IMR-90 (cell line): Measurements from ENCODE around the gene PRKN. TPM values are rescaled to one million over a fixed set of nuclear protein-coding genes. Genes with fewer than 3 reads are reported as not detected.

Experiments
- ATAC-seq: fragments of 200-7000 bp; cut with Tn5 transposase; 2 replicates; pipeline ENCODE4 v1.9.1; 2020; ENCODE audit warnings: low read depth, mild to moderate bottlenecking, moderate library complexity
- BruUV-seq: library from RNA; stranded (reverse); fragments of 400-500 nt; replicated peaks from 2 replicates; lab custom pipeline; 2021; lab: Mats Ljungman, UMichigan
- CTCF ChIA-PET: fragments of 300-600 bp; formaldehyde crosslinking; extraction: SDS; loops from one replicate; lab custom pipeline; 2021; ENCODE audit warnings: antibody characterized with exemption; lab: Yijun Ruan, JAX
- POLR2A ChIA-PET: fragments of 300-600 bp; sonication (Branson Sonifier 250); formaldehyde crosslinking; loops from one replicate; lab custom pipeline; 2022; ENCODE audit warnings: antibody characterized with exemption; ENCODE audit not compliant: unreplicated experiment; lab: Charles Lee
- DNase-seq: peaks from one replicate; pipeline ENCODE4 v3.0.0; 2013
- H2AFZ ChIP-seq: replicated peaks from 2 replicates; pipeline ENCODE3; 2013; ENCODE audit warnings: low read length, mild to moderate bottlenecking; ENCODE audit not compliant: poor library complexity
- H2AK5ac ChIP-seq: 2 replicates; pipeline ENCODE4 v1.6.1; 2013; ENCODE audit warnings: low read depth, low read length, inconsistent platforms
- H2AK9ac ChIP-seq: replicated peaks from 2 replicates; pipeline ENCODE3; 2013; ENCODE audit warnings: mild to moderate bottlenecking, low read depth, low read length, moderate library complexity; ENCODE audit not compliant: poor library complexity
- H2BK120ac ChIP-seq: 2 replicates; pipeline ENCODE4 v1.6.1; 2013; ENCODE audit warnings: low read depth, low read length, inconsistent platforms
- H2BK15ac ChIP-seq: 3 replicates; pipeline ENCODE4 v1.6.1; 2013; ENCODE audit warnings: low read depth, low read length, inconsistent platforms
- H2BK20ac ChIP-seq: 2 replicates; pipeline ENCODE4 v1.6.1; 2013; ENCODE audit warnings: low read depth, mild to moderate bottlenecking, inconsistent platforms, low read length, moderate library complexity
- H2BK5ac ChIP-seq: 2 replicates; pipeline ENCODE4 v1.6.1; 2013; ENCODE audit warnings: mild to moderate bottlenecking, low read depth, low read length, inconsistent platforms; ENCODE audit not compliant: poor library complexity, severe bottlenecking
- H3K14ac ChIP-seq: replicated peaks from 2 replicates; pipeline ENCODE4 v1.6.1; 2013; ENCODE audit warnings: low read depth, low read length, inconsistent platforms
- H3K18ac ChIP-seq: 2 replicates; pipeline ENCODE4 v1.6.1; 2013; ENCODE audit warnings: low read depth, low read length, control low read depth
- H3K23ac ChIP-seq: 2 replicates; pipeline ENCODE4 v1.6.1; 2013; ENCODE audit warnings: low read depth, low read length, inconsistent platforms
- H3K27ac ChIP-seq: 2 replicates; pipeline ENCODE4 v1.5.1; 2013; ENCODE audit warnings: mild to moderate bottlenecking, control low read depth, low read length; ENCODE audit not compliant: insufficient read depth
- H3K27me3 ChIP-seq: 2 replicates; pipeline ENCODE4 v1.6.1; 2013; ENCODE audit warnings: low read length; ENCODE audit not compliant: control insufficient read depth, insufficient read depth
- H3K36me3 ChIP-seq: 2 replicates; pipeline ENCODE4 v1.6.1; 2013; ENCODE audit warnings: low read length, mixed read lengths; ENCODE audit not compliant: control insufficient read depth, insufficient read depth
- H3K4ac ChIP-seq: 2 replicates; pipeline ENCODE4 v1.6.1; 2013; ENCODE audit warnings: low read depth, low read length, inconsistent platforms
- H3K4me1 ChIP-seq: 2 replicates; pipeline ENCODE4 v1.6.1; 2013; ENCODE audit warnings: low read length, mixed read lengths; ENCODE audit not compliant: control insufficient read depth, insufficient read depth
- H3K4me2 ChIP-seq: 2 replicates; pipeline ENCODE4 v1.6.1; 2013; ENCODE audit warnings: low read depth, mild to moderate bottlenecking, control low read depth, low read length, moderate library complexity
- H3K4me3 ChIP-seq: 2 replicates; pipeline ENCODE4 v1.5.1; 2013; ENCODE audit warnings: low read depth, mild to moderate bottlenecking, control low read depth, low read length, moderate library complexity; ENCODE audit not compliant: insufficient read depth
- H3K56ac ChIP-seq: 2 replicates; pipeline ENCODE4 v1.6.1; 2013; ENCODE audit warnings: low read length, inconsistent platforms; ENCODE audit not compliant: insufficient read depth; ENCODE audit errors: extremely low read depth
- H3K79me1 ChIP-seq, 2 experiments: 2 replicates each; pipeline ENCODE4 v1.6.1; 2013; ENCODE audit warnings: low read length in 2 of 2, inconsistent platforms in 1 of 2, low read depth in 1 of 2
- H3K9ac ChIP-seq: 2 replicates; pipeline ENCODE4 v1.6.1; 2013; ENCODE audit warnings: low read depth, low read length, control low read depth
- H3K9me1 ChIP-seq: 2 replicates; pipeline ENCODE4 v1.6.1; 2013; ENCODE audit warnings: low read length, inconsistent platforms; ENCODE audit not compliant: insufficient read depth
- H3K9me3 ChIP-seq: 2 replicates; pipeline ENCODE4 v1.6.1; 2013; ENCODE audit warnings: low read length; ENCODE audit not compliant: control insufficient read depth, insufficient read depth
- H4K20me1 ChIP-seq: 2 replicates; pipeline ENCODE4 v1.6.1; 2013; ENCODE audit warnings: low read length, inconsistent platforms; ENCODE audit not compliant: insufficient read depth
- H4K5ac ChIP-seq: 2 replicates; pipeline ENCODE4 v1.6.1; 2013; ENCODE audit warnings: mild to moderate bottlenecking, low read depth, low read length, control low read depth
- H4K8ac ChIP-seq, 2 experiments: 2 replicates each; pipeline ENCODE4 v1.6.1; 2013; ENCODE audit warnings: low read depth in 2 of 2, low read length in 2 of 2, control low read depth in 1 of 2, inconsistent platforms in 1 of 2
- H4K91ac ChIP-seq: 2 replicates; pipeline ENCODE4 v1.6.1; 2013; ENCODE audit warnings: low read depth, low read length, inconsistent platforms; ENCODE audit not compliant: insufficient read depth
- MXI1 ChIP-seq: IDR thresholded peaks from 2 replicates; pipeline ENCODE4 v1.6.1; 2012; ENCODE audit warnings: low read depth, mild to moderate bottlenecking, low read length, moderate library complexity, borderline replicate concordance
- NFE2L2 ChIP-seq: fragments of 150-350 bp; IDR thresholded peaks from 2 replicates; pipeline ENCODE4 v1.6.1; 2016; ENCODE audit warnings: low read depth, mild to moderate bottlenecking, low read length
- RAD21 ChIP-seq: IDR thresholded peaks from 2 replicates; pipeline ENCODE4 v1.6.1; 2012; ENCODE audit warnings: low read length, improper control_type of control experiment
- dilution Hi-C: fragments of 300-500 bp; cut with HindIII; formaldehyde crosslinking; loops from one replicate; pipeline ENCODE4 v1.14.3; 2018; ENCODE audit warnings: low sequenced_read_pairs; ENCODE audit not compliant: unreplicated experiment
- in situ Hi-C: fragments of 300-500 bp; cut with MboI; formaldehyde crosslinking; loops from 3 replicates; pipeline ENCODE4 v1.14.3; 2019; ENCODE audit warnings: low sequenced_read_pairs, inconsistent platforms, mixed read lengths
- intact Hi-C: fragments of 100-400 bp; cut with micrococcal nuclease; formaldehyde crosslinking; loops from 2 replicates; pipeline ENCODE4 v1.10.0; 2022
- polyA plus RNA-seq, 3 experiments: library from polyadenylated mRNA; depleted of rRNA; stranded (reverse); fragments of >200 nt; gene quantifications; 2 replicates each; pipeline ENCODE4 v1.2.3, GENCODE V29; 2012; ENCODE audit warnings: low replicate concordance in 1 of 3
- total RNA-seq: library from RNA; depleted of rRNA; stranded (reverse); fragments of >200 nt; gene quantifications from 2 replicates; pipeline ENCODE4 v1.2.3, GENCODE V29; 2012

Gene PRKN
- total and polyA plus RNA-seq, 2 of the 4 experiments (the other 2 are of a cell fraction): 0.15 to 0.18 TPM

DNA sequence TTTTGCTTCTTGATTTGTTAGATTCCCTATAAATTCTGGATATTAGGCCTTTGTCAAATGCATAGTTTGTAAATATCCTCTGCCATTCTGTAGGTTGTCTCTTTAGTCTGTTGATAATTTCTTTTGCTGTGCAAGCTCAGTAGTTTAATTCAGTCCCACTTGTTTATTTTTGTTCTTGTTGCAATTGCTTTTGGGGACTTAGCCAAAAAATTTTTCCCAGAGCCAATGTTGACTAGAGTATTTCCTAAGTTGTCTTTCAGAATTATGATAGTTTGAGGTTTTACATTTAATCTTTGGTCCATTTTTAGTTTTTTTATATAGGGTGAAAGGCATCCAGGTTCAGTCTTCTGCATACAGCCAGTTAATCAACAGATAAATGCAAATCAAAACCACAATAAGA, 96.0 kb downstream of the PRKN start:
- Histone ChIP-seq H4K20me1 (no peaks in the 10 kb centered on the region), H2BK15ac (no peak overlapping the region), H3K9me1 (no peaks in the 10 kb centered on the region), H3K56ac (no peak overlapping the region), H3K14ac (no peak overlapping the region), H2BK20ac (no peak overlapping the region), H3K4ac (no peak overlapping the region), H2AK5ac (no peak overlapping the region), H4K8ac (no peak overlapping the region), H3K27me3 (no peaks in the 10 kb centered on the region), H3K23ac (no peak overlapping the region), H4K91ac (no peak overlapping the region), H3K79me1 (no peaks in the 10 kb centered on the region), H3K4me3 (no peak overlapping the region), H3K27ac (no peak overlapping the region), H3K18ac (no peak overlapping the region), H3K9me3 (peaks cover 12% of the 10 kb centered on the region), H3K36me3 (no peaks in the 10 kb centered on the region), H2AFZ (no peak overlapping the region), H3K9ac (no peak overlapping the region), H2BK5ac (no peak overlapping the region), H2BK120ac (no peak overlapping the region), H3K4me2 (no peak overlapping the region), H3K4me1 (no peaks in the 10 kb centered on the region), H4K5ac (no peak overlapping the region), H2AK9ac (no peak overlapping the region)
- ChIA-PET POLR2A (no interaction called here), CTCF (no interaction called here)
- ATAC-seq: no peak
- dilution Hi-C loops (no loop called here), in situ Hi-C loops (no loop called here), intact Hi-C loops (no loop called here)
- BruUV-seq: no TSS peak
- no peak for DNase-seq
- TF ChIP-seq MXI1 (no peak), RAD21 (no peak), NFE2L2 (no peak)
